ENCODE measurements around the gene SI.

SI gene

DNA sequence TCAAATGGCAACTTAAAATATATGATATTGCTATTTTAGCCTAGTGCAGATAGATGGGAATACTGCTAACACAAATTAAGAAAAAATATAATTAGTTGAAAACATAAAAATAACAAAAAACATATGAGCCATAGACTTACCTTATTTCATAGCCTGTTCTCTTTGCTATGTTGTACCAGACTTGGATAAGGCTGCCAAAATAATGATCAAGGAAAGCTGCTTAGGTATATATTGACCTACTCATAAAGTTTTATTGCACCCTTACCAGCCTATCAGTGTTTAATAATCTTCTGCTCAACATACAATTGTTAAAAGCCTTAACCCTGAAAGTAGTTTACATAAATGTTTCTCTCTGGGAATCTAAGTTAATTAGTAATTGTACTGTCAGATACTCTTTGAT lies at the start of gene SI:
TSS of gene SI (minus strand) at position 204 of the 400 bp plus-strand sequence. CDS start 2,484 bp downstream, outside the sequence.
- TF ChIP-seq CTCF (IDR thresholded peaks at IDR 0.05; ENCODE audit: insufficient read depth, low read depth, low read length, missing control alignments): no peak

DNA sequence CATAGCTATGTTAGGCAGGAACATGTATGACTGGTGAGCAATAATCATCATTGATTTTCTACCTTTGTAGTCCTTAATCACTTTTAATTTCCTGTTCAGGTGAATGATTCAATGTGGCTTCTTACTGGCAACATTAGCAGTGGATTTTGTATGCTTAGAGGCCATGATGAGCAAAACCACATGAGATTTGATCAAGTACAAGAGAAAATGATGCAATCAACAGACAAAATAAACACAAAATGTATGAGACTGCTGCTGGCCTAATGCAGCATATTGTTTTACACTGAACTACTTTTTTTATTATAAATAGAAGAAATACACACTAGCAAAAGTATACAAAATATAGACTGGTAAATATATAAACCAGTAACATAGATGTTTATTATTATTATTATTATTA lies 47.5 kb upstream of the SI start:
- DNase-seq (ENCODE audit: low read depth): no peak
- H3K4me3 ChIP-seq (ENCODE audit: low read length): no peak overlapping the region
- no peak for TF ChIP-seq CTCF (IDR thresholded peaks at IDR 0.05; ENCODE audit: insufficient read depth, low read depth, low read length, missing control alignments)

More for the DNA sequence above, at the start of gene SI:
- no peak within 1 kb of the TSS for H3K4me3 ChIP-seq (ENCODE audit: low read length)
- DNase-seq (ENCODE audit: low read depth): no peak

DNA sequence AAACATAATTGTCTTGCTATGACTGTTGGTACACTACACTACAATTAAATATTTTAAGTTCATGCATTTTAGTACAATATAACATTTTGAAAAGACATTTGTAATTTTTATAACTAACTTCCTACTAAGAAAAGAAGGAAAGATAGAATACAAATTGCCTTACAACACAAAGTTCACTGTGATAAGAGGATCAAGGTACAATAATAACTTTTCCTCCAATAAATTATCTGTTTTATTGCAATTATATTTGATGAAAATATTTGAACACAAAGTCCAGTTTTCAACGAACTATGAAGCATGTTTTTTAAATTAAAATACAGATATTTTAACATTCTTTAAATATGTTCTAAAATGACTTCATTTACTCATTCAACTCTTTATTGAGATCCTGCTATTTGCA lies 33.1 kb upstream of the SI start:
- no peak for DNase-seq (ENCODE audit: low read depth)
- no peak overlapping the region for H3K4me3 ChIP-seq (ENCODE audit: low read length)
- TF ChIP-seq CTCF (IDR thresholded peaks at IDR 0.05; ENCODE audit: insufficient read depth, low read depth, low read length, missing control alignments): no peak

DNA sequence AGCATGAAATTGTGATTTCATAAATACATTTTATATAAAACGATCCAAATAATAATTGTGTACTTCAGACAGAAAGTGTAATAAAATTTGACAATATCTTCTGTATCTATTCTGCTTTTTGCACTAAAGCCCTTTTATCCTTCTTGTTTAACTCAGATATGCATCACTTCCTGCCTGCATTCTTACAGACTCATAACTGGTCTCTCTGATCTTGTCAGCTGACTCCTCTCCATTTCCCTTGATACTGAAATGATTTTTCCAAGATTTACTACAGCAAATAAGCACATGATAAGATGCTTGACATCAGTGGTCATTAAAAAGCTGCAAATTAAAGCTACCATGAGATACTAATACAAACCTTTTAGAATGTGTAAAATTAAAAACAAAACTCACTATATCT lies 25.3 kb upstream of the SI start:
- H3K4me3 ChIP-seq (ENCODE audit: low read length): no peak overlapping the region
- DNase-seq (ENCODE audit: low read depth): no peak
- no peak for TF ChIP-seq CTCF (IDR thresholded peaks at IDR 0.05; ENCODE audit: insufficient read depth, low read depth, low read length, missing control alignments)

DNA sequence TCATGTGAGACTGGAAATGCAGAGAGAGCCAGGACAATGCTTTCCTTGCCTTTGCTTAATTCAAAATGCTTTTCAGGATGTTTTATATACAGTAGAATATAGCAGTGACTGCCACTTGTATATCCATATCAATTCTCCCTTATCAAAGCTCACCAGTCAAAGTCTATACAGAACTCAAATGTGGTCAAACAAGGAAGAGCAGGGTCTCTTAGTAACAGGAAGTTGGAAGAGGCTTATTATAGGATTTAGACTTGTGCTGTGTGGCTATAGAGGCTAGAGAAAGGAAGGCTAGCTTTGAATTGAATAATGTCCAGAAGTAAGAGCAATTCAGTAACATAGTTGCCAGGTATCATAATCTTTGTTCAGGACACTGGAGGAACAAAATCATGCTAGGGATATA lies 4.4 kb upstream of the SI start:
- H3K4me3 ChIP-seq (ENCODE audit: low read length): no peak overlapping the region
- TF ChIP-seq CTCF (IDR thresholded peaks at IDR 0.05; ENCODE audit: insufficient read depth, low read depth, low read length, missing control alignments): no peak
- DNase-seq (ENCODE audit: low read depth): no peak

DNA sequence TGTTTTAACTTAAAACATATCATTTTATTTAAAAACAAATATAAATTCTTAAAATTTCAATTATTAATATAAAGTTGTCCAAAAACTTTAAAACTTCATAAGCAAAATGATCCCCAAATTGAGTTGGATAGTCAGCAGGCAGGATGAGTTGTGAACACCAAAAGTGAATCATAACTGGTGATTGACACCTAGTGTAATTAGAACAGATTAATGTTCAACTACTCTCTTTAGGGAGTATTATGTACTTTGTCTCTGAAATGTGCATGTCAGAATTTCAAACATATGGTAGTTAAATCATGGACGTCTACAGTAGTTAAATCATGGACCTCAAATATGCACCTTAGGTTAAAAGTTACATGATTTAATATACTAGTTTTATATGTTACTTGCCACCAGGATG lies 2.9 kb upstream of the SI start:
- no peak for DNase-seq (ENCODE audit: low read depth)
- H3K4me3 ChIP-seq (ENCODE audit: low read length): no peak overlapping the region
- TF ChIP-seq CTCF (IDR thresholded peaks at IDR 0.05; ENCODE audit: insufficient read depth, low read depth, low read length, missing control alignments): no peak

GRCh38 chr3:165075695-165076094 lies 2.6 kb downstream of the SI start:
- TF ChIP-seq CTCF (IDR thresholded peaks at IDR 0.05; ENCODE audit: insufficient read depth, low read depth, low read length, missing control alignments): no peak
- no peak for DNase-seq (ENCODE audit: low read depth)
- H3K4me3 ChIP-seq (ENCODE audit: low read length): no peak overlapping the region

Data from epithelial cell of esophagus (primary cell).